ENCODE measurements around the gene DAPK2. TPM values are rescaled to one million over a fixed set of nuclear protein-coding genes. Genes with fewer than 3 reads are reported as not detected.

DAPK2 gene
- total RNA-seq, 1 donor from 2014 or later: 2.6 TPM

DNA sequence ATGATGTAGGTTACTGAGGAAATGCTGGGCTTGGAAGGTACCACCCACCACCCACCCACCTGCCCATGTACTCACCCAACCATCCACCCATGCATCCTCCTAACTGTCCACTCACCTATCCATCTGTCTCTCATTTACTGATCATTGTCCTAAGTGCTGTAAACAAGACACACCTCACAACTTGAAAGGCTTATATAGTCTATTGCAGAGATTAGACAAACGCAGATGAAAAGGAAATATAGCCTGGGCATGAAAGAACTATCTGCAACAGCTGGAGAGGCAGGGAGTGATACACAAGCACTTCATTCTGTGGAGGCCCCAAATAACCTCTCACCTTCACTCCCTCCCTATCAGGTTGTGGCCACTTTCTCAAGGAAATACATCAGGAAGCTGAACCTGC, 54.0 kb downstream of the DAPK2 start:
- H3K36me3 Mint-ChIP-seq: no peaks in the 10 kb centered on the region
- H3K27me3 Mint-ChIP-seq (ENCODE audit: low read depth): no peaks in the 10 kb centered on the region
- no peak for DNase-seq (ENCODE audit: low spot score in 2 of 2, unreplicated experiment in 2 of 2)
- H3K4me3 Mint-ChIP-seq: no peak overlapping the region
- TF ChIP-seq, protein P1, sequence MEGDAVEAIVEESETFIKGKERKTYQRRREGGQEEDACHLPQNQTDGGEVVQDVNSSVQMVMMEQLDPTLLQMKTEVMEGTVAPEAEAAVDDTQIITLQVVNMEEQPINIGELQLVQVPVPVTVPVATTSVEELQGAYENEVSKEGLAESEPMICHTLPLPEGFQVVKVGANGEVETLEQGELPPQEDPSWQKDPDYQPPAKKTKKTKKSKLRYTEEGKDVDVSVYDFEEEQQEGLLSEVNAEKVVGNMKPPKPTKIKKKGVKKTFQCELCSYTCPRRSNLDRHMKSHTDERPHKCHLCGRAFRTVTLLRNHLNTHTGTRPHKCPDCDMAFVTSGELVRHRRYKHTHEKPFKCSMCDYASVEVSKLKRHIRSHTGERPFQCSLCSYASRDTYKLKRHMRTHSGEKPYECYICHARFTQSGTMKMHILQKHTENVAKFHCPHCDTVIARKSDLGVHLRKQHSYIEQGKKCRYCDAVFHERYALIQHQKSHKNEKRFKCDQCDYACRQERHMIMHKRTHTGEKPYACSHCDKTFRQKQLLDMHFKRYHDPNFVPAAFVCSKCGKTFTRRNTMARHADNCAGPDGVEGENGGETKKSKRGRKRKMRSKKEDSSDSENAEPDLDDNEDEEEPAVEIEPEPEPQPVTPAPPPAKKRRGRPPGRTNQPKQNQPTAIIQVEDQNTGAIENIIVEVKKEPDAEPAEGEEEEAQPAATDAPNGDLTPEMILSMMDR (IDR thresholded peaks at IDR 0.05; ENCODE audit: unreplicated experiment): no peak
- no peaks in the 10 kb centered on the region for H3K4me1 Mint-ChIP-seq
- H3K9me3 Mint-ChIP-seq: no peaks in the 10 kb centered on the region
- H3K27ac Mint-ChIP-seq: no peak overlapping the region

DNA sequence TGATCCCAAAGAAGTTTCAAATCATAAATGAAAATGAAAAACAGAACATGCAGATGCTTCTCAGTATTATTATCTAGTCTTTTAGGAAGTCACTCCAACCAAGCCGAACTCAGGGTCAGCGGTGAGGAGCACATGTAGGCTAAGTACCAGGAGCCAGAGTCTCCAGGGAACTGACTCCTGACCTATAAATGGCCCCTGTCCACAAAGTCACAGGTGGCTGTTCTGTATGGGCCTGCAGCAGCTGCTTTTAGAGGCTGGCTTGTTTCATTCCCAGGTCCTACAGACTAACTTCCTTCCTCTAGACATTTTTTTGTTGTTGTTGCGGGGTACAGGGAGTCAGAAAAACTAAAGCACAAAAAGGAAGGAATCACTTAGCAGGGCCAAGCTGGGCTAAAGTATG, 54.6 kb downstream of the DAPK2 start:
- no peak for DNase-seq (ENCODE audit: low spot score in 2 of 2, unreplicated experiment in 2 of 2)
- H3K27ac Mint-ChIP-seq: no peak overlapping the region
- no peaks in the 10 kb centered on the region for H3K4me1 Mint-ChIP-seq
- no peaks in the 10 kb centered on the region for H3K9me3 Mint-ChIP-seq
- no peaks in the 10 kb centered on the region for H3K27me3 Mint-ChIP-seq (ENCODE audit: low read depth)
- TF ChIP-seq, protein P1 (IDR thresholded peaks at IDR 0.05; ENCODE audit: unreplicated experiment): no peak
- H3K36me3 Mint-ChIP-seq: no peaks in the 10 kb centered on the region
- no peak overlapping the region for H3K4me3 Mint-ChIP-seq

DNA sequence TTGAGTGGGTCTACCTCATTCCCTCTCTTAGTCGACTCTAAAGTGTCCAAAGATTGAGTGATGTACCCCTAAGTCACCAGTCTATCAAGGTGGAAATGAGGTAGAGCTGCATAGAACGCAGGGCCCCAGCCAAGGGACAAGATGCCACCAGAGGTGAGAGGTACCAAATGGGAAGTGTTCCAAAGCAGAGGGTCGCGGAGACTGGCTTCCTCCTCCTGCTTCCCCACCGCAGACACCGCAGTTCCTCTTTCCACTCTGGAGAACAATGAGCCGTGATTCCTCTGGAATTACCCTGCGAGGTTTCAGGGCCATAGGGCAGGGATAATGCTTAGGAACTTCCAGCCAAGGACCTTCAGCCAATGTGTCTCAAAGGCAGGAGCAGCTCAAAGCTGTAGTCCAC, 55.8 kb downstream of the DAPK2 start:
- TF ChIP-seq, protein P1 (IDR thresholded peaks at IDR 0.05; ENCODE audit: unreplicated experiment): no peak
- Mint-ChIP-seq H3K9me3 (no peaks in the 10 kb centered on the region), H3K27me3 (ENCODE audit: low read depth) (no peaks in the 10 kb centered on the region), H3K4me1 (no peaks in the 10 kb centered on the region), H3K27ac (no peak overlapping the region), H3K36me3 (no peaks in the 10 kb centered on the region), H3K4me3 (no peak overlapping the region)
- no peak for DNase-seq (ENCODE audit: low spot score in 2 of 2, unreplicated experiment in 2 of 2)

DNA sequence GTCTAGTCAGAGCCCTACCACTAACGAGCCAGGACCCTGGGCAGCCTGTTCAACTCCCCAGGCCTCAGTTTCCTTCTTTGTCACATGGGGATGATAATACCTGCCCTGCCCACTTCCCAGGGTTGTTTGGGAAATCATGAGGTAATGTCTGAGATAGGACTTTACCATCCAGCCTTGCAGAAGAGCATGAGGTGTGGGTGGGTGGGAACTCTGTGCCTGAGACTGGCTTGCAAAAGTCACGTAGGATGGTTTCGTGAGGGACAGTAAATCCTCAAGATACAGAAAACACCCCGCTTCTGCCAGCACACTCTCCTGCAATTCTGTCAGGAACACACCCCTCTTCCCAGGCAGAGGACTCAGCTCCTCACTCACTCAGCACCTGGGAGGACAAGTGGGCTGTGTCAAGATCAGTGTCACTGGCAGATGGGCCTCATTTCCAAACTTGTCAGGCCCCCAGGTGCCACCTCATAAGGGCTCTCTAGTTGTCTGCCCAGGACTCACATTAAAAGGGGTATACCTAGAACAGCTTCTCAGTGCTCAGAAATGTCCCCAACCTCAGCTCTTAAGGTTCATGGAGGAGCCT, 58.4 kb downstream of the DAPK2 start:
- no peak overlapping the region for H3K27ac Mint-ChIP-seq
- TF ChIP-seq, protein P1 (IDR thresholded peaks at IDR 0.05; ENCODE audit: unreplicated experiment): no peak
- no peaks in the 10 kb centered on the region for H3K9me3 Mint-ChIP-seq
- no peak for DNase-seq (ENCODE audit: low spot score in 2 of 2, unreplicated experiment in 2 of 2)
- H3K4me3 Mint-ChIP-seq: no peak overlapping the region
- H3K36me3 Mint-ChIP-seq: no peaks in the 10 kb centered on the region
- no peaks in the 10 kb centered on the region for H3K4me1 Mint-ChIP-seq
- H3K27me3 Mint-ChIP-seq (ENCODE audit: low read depth): no peaks in the 10 kb centered on the region

DNA sequence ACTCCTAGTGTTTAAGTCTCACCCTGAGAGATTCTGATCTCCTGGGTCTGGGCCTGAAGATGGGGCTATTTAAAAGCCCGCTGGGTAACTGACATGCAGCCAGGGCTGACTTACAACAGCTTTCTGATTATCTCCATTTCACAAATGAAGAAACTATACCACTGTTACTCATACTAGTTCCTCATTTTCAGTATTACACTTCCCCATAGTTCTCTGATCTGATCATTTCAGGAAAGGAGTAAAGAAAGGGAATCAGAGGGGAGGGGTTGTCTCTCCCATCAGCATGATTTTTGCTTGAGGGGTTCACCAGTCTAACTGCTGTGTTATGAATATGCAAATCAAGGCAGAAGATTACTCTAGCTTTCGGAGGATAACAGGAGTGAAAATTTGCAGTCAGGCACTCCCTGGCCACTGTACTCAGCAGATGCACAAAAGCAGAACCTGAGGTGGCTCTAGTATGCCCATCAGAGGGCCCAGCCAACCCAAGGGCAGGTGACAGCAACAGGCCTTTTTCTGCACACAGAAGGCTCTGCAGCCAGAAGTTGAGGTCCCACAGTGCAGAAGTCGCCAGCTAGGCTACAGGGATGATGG, 59.4 kb downstream of the DAPK2 start:
- H3K27me3 Mint-ChIP-seq (ENCODE audit: low read depth): no peaks in the 10 kb centered on the region
- no peak overlapping the region for H3K27ac Mint-ChIP-seq
- H3K9me3 Mint-ChIP-seq: no peaks in the 10 kb centered on the region

More for the DNA sequence above, 59.4 kb downstream of the DAPK2 start:
- Mint-ChIP-seq H3K36me3 (no peaks in the 10 kb centered on the region), H3K4me1 (no peaks in the 10 kb centered on the region), H3K4me3 (no peak overlapping the region)
- TF ChIP-seq, protein P1 (IDR thresholded peaks at IDR 0.05; ENCODE audit: unreplicated experiment): no peak
- no peak for DNase-seq (ENCODE audit: low spot score in 2 of 2, unreplicated experiment in 2 of 2)
